Epithelial cell of prostate (primary cell): Measurements from ENCODE around the gene CCDC87.
"Not testable (repeated sequence)": the region's sequence is repeated elsewhere in the genome, so short reads cannot be mapped to it uniquely, and the experiment has no call there.

Source experiments
- DNase-seq: peaks from one replicate; pipeline ENCODE4 v3.0.0-alpha.2; 2011; ENCODE audit warnings: low read depth, low spot score
- H3K27ac ChIP-seq: fragments of 450-650 bp; 2 replicates; pipeline ENCODE4 v1.5.1; 2017; ENCODE audit warnings: mild to moderate bottlenecking

CCDC87 gene

DNA sequence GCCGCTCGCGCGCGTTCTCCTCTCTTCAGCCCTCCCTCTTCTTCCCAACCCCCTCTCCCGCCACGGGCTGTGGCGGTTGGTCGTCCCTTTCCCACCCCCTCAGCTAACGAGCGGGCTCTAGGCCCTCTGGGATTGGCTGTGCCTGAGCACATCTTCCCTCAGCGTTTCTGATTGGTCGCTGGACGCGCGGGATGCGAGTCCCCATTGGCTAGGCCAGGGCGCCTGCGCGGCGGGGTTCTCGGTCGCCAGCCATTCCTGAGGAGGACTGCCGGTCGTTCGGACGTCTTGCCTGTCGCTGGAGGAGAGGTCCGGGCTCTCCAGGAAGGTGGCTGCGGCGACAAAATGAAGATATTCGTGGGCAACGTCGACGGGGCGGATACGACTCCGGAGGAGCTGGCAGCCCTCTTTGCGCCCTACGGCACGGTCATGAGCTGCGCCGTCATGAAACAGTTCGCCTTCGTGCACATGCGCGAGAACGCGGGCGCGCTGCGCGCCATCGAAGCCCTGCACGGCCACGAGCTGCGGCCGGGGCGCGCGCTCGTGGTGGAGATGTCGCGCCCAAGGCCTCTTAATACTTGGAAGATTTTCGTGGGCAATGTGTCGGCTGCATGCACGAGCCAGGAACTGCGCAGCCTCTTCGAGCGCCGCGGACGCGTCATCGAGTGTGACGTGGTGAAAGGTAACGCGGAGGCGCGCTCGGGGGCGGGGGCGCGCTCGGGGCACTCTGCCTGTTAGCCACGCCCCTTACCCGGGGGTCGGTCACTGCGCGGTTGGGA, 23.7 kb upstream of the CCDC87 start, which contains the start of gene RBM14:
Gene RBM14 (plus strand): TSS at position 252 of the 776 bp plus-strand sequence. CDS start 91 bp downstream, at position 343.
- peak within 1 kb of the TSS; percentile 80 for H3K27ac ChIP-seq
- DNase-seq, result peak; percentile 94

DNA sequence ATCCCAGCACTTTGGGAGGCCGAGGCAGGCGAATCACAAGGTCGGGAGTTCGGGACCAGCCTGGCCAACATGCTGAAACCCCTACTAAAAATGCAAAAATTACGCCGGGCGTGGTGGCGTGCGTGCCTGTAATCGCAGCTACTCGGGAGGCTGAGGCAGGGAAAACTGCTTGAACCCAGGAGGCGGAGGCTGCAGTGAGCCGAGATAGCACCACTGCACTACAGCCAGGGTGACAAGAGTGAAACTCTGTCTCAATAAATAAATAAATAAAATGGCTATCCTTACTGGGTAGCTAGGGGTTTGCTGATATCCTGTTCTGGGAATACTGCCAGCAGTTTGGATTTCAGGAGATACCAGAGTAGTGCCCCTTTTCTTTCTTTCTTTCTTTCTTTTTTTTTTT, 21.2 kb upstream of the CCDC87 start:
- no peak for DNase-seq
- no peak overlapping the region for H3K27ac ChIP-seq

- no peak overlapping the region for H3K27ac ChIP-seq
- DNase-seq, result no peak
These were observed 19.6 kb upstream of the CCDC87 start for GRCh38 chr11:66612458-66612857.

GRCh38 chr11:66609721-66610617, 17.1 kb upstream of the CCDC87 start:
- no peak for DNase-seq
- H3K27ac ChIP-seq, result no peak overlapping the region

- peak overlapping the region; percentile 84 for H3K27ac ChIP-seq
- no peak for DNase-seq
These were observed 14.4 kb upstream of the CCDC87 start for GRCh38 chr11:66607126-66607834.

DNA sequence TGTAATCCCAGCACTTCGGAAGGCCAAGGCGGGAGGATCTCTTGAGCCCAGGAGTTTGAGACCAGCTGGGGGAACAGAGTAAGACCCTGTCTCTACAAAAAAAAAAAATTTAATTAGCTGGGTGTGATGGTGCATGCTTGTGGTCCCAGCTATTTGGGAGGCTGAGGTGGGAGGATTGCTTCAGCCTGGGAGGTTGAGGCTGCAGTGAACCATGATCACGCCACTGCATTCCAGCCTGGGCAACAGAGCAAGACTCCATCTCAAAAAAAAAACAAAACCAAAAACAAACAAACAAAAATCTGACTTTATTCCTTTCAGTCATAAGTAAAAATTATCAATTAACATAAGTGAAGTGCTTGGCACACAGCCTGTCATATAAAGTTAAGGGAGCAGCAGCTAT, 13.7 kb upstream of the CCDC87 start:
- DNase-seq, result not testable (repeated sequence)
- H3K27ac ChIP-seq, result peak overlapping the region; percentile 84

DNA sequence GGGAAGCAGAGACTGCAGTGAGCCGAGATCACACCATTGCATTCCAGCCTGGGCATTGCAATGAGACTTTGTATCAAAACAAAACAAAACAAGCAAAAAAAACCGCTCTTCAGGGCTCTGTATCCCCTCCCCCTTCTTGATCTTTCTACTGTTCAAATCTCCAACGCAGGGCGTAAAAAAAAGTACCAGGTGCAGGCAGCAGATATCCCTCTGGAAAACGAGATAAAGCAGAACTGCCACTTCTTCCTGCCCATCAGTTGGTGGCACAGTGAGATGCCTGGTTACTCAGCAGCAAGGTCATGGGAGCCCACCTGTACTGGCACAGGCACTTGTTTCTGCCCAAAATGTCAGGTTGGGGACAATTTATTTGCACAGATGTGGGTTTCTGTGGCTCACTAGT, 11.3 kb upstream of the CCDC87 start:
- DNase-seq, result no peak
- no peak overlapping the region for H3K27ac ChIP-seq

GRCh38 chr11:66603072-66603471, 10.2 kb upstream of the CCDC87 start:
- H3K27ac ChIP-seq, result no peak overlapping the region
- DNase-seq, result no peak

DNA sequence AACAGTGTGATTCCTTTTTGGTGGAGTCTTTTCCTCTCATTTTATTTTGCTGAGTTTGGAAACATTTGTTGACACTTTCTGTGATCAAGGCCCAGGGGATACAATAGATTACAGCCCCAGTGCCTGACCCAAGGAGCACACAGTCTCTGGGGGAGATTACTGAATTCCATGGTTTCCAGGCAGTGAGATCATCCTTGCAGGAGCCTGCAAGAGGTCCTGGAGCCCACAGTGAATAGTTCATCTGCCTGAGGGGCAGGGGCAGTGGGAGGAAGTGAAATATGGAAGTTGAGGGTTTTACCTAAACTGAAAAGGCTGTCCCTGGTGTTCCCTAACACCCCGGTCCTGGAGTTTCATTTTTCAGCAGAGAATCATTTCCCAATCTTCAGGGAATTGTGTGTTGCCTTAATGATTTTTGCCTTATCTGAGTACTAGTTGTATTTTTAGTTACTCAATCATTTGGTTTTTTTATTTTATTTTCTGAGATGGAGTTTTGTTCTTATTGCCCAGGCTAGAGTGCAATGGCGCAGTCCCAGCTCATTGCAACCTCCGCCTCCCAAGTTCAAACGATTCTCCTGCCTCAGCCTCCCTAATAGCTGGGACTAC, 7.9 kb upstream of the CCDC87 start:
- DNase-seq, result no peak
- H3K27ac ChIP-seq, result no peak overlapping the region

DNA sequence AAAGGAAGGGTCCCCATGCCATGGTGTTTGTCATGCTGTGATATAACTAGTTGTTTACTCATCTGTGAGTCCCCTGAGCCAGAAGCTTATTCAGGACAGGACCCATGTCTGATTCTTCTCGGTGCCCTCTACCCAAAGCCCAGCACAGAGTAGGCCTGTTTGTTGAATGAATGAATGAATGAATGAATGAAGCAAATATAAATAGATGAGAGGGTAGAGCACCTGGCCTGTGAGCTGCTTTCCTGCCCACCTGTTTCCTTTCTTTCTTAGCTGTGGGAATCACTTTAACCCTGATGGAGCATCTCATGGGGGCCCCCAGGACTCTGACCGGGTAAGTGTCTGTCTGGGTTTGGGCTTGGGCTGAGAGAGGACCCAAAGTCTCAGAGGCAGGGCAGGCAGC, 7.4 kb upstream of the CCDC87 start:
- no peak for DNase-seq
- no peak overlapping the region for H3K27ac ChIP-seq

GRCh38 chr11:66598993-66599392, 6.1 kb upstream of the CCDC87 start:
- DNase-seq, result no peak
- no peak overlapping the region for H3K27ac ChIP-seq

- no peak for DNase-seq
- no peak overlapping the region for H3K27ac ChIP-seq
These were observed 2.5 kb upstream of the CCDC87 start for GRCh38 chr11:66595245-66595904.

- H3K27ac ChIP-seq, result no peak overlapping the region
- no peak for DNase-seq
These were observed 787 bp upstream of the CCDC87 start for GRCh38 chr11:66593650-66594049.

GRCh38 chr11:66593303-66593635, 406 bp upstream of the CCDC87 start:
- no peak for DNase-seq
- H3K27ac ChIP-seq, result peak overlapping the region; percentile 18

DNA sequence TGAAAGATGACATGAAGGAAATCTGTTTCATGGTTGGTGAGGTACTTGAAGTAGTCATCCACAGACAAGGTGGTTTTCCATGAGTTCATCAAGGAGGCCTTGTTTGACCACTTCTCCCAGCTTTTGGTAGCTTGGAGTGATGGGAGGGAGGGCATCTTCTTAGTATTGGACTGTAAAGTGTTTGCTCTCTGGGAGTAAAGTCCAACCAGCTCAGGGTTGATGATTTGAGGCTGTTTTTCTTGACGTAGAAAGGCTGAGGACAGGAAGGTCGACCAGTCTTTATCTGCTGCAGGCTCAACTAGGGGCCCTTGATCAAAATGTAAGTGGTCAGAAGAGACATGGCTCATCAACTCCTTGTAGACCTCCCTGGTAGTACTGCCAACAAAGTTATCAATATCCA, 1.7 kb downstream of the CCDC87 start:
- no peak for DNase-seq
- H3K27ac ChIP-seq, result no peak overlapping the region

DNA sequence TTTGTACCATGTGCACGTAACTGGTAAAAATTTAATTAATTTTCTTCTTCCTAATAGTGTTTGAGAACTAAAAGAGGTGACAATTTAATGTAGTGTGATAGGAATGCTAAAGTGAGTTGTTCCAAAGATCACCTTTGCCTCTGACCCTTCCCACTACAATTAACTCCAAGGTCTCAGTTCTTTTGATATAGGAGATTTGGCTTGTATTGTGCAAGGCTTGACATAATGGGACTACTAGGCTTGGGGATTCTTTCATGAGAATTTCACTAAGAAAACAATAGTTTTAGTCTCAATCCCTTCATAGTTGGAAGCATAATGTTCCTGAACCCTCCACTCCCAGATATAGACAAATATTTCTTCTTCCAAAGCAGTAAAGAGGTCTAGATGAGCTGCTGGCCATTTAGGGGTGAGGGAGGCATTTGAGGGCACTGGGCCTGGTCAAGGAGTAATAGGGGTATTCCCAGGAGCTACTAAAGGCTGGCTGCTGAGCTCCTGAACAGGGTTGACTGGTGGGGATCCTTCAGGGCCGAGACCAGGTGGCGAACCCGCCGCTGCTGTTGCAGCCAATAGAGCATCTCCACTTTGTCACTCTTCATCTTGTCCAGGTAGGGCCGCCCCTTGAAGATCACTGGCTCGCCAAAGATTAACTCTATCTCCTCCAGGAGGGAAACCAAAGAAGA, 2.7 kb downstream of the CCDC87 start:
- DNase-seq, result no peak
- H3K27ac ChIP-seq, result no peak overlapping the region

GRCh38 chr11:66589315-66589714, 3.5 kb downstream of the CCDC87 start:
- not testable (repeated sequence) for H3K27ac ChIP-seq, DNase-seq

DNA sequence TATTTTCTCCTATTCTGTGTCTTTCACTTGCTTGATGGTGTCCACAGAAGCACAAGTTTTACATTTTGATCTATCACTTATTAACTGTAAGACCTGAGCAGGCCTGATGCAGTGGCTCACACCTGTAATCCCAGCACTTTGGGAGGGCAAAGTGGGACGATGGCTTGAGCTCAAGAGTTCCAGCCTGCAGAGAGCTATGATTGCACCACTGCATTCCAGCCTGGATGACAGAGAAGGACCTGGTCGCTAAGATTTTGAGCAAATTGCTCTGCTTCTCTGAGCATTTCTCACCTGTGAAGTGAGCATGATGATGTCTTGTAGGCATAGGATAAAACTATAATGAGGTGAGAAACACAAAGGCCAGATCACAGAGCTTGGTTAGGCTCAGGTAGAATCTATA, 6.7 kb downstream of the CCDC87 start:
- no peak overlapping the region for H3K27ac ChIP-seq
- DNase-seq, result no peak

GRCh38 chr11:66585447-66585846, 7.4 kb downstream of the CCDC87 start:
- H3K27ac ChIP-seq, DNase-seq: not testable (repeated sequence)
